NK-92 (cell line): ENCODE results near the gene CLCN6.

Source experiments
- DNase-seq: peaks from one replicate; lab custom pipeline; 2025; ENCODE audit not compliant: unreplicated experiment; lab: John Stamatoyannopoulos, UW

CLCN6 gene

DNA sequence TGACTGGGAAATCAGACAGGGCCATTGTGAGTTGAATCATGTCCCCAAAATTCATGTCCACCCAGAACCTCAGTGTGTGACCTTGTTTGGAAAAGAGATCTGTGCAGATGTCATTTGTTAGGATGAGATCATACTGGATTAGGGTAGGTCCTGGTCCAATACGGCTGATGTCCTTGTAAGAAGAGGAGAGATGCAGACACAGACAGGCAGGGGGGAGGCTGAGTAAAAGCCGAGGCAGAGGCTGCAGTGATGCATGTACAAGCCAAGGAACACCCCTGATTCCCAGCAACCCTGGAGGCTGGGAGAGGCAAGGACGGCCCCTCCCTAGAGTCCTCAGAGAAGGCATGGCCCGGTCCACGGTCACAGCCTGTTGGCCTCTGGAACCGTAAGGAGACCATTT lies 68.6 kb downstream of the CLCN6 start:
- DNase-seq, result no peak

DNA sequence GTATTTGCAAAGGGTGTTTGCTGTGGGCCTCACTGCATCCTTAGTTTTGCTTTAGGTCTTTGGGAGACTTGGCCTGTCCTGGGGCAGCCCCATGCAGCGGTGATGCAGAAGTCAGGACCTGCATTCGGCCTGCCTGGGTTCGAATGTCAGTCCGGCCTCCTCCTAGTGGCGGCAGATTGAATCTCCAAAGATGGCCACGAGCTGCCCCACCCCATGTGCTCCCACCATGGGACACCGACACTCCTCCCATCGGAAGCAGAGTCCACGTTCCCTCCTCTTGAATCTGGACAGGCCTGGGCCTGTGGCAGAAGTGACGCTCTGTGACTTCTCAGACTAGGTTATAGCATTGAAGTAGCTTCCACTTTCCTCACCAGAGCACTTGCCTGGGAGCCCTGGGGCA lies 69.1 kb downstream of the CLCN6 start:
- no peak for DNase-seq

GRCh38 chr1:11877074-11877473 lies 71.1 kb downstream of the CLCN6 start:
- no peak for DNase-seq

- no peak for DNase-seq
These were observed 72.3 kb downstream of the CLCN6 start for GRCh38 chr1:11878081-11878890.

- DNase-seq, result no peak
These were observed 72.8 kb downstream of the CLCN6 start for GRCh38 chr1:11878891-11879190.

GRCh38 chr1:11879311-11880180 lies 73.6 kb downstream of the CLCN6 start:
- DNase-seq, result no peak

DNA sequence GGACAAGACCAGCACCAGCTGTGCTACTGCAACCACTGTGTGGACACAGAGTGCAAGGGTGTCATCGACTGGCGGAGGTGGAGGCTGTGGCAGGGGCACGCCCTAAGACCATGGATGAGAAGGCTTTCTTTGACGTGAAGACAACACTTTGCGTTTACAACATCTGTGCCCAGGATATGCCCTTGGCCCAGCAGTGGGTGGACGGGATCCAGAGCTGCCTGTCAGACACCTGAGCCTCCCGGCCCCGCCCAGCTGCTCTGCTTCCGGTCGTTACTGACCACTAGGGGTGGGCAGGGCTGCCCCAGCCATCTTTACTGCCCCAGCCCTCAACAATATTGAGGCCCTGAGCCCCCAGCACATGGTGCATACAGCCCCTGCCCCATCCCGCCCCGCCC lies 74.2 kb downstream of the CLCN6 start:
- no peak for DNase-seq

- no peak for DNase-seq
These were observed 75.1 kb downstream of the CLCN6 start for GRCh38 chr1:11880911-11881748.

- no peak for DNase-seq
These were observed 75.9 kb downstream of the CLCN6 start for GRCh38 chr1:11881749-11882441.

GRCh38 chr1:11882814-11883538 lies 77.0 kb downstream of the CLCN6 start:
- no peak for DNase-seq

GRCh38 chr1:11885916-11886315 lies 79.9 kb downstream of the CLCN6 start:
- no peak for DNase-seq

GRCh38 chr1:11886986-11887665 lies 81.1 kb downstream of the CLCN6 start:
- DNase-seq, result no peak

- no peak for DNase-seq
These were observed 81.6 kb downstream of the CLCN6 start for GRCh38 chr1:11887666-11888007.

- DNase-seq, result no peak
These were observed 82.3 kb downstream of the CLCN6 start for GRCh38 chr1:11888206-11888876.

GRCh38 chr1:11888877-11889208 lies 82.9 kb downstream of the CLCN6 start:
- DNase-seq, result no peak

DNA sequence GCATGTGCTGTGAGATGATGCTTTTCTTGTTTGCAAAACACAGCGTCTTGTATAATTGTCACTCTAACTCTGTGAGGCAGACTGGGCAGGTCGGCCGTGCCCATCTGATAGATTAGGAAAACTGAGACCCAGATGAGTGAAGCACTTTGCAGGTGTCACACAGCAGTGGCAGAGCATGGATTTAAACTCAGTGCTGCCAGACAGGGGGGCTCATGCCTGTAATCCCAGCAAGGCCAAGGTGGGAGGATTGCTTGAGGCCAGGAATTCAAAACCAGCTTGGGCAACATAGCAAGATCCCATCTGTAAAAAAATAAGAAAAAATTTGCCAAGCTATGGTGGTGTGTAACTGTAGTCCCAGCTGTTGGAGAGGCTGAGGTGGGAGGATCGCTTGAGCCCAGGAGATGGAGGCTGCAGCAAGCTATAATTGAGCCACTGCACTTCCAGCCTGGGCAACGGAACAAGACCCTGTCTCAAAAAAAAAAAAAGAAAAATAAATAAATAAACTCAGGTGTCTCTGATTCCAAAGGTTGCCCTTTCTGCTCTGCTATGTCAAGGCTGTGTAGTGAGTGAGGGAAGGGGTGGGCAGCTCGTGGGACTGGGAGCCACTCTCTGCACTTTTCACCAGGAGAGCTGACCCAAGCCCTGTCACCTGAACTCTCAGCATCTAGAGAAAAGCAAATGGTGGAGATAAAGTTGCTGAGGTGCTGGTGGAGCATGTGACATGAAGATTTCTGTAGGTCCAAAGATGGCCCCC lies 85.6 kb downstream of the CLCN6 start:
- no peak for DNase-seq
